GM19324 (cell line): ENCODE measurements around the gene ZNF814.
"Not testable (repeated sequence)": the region's sequence is repeated elsewhere in the genome, so short reads cannot be mapped to it uniquely, and the experiment has no call there.

Source experiments
- ATAC-seq: cut with Tn5 transposase; IDR thresholded peaks from one replicate; pipeline ENCODE4 v1.9.1; 2021; ENCODE audit warnings: mild to moderate bottlenecking, moderate library complexity; ENCODE audit not compliant: unreplicated experiment, low FRiP score

The ZNF814 gene

GRCh38 chr19:57819475-57820148 is 69.2 kb downstream of the ZNF814 start:
- ATAC-seq, result peak; percentile 89

- no peak for ATAC-seq
Measured at GRCh38 chr19:57818378-57818777, 70.5 kb downstream of the ZNF814 start.

- no peak for ATAC-seq
Measured at GRCh38 chr19:57817976-57818375, 70.9 kb downstream of the ZNF814 start.

GRCh38 chr19:57816652-57817051 is 72.2 kb downstream of the ZNF814 start:
- no peak for ATAC-seq

DNA sequence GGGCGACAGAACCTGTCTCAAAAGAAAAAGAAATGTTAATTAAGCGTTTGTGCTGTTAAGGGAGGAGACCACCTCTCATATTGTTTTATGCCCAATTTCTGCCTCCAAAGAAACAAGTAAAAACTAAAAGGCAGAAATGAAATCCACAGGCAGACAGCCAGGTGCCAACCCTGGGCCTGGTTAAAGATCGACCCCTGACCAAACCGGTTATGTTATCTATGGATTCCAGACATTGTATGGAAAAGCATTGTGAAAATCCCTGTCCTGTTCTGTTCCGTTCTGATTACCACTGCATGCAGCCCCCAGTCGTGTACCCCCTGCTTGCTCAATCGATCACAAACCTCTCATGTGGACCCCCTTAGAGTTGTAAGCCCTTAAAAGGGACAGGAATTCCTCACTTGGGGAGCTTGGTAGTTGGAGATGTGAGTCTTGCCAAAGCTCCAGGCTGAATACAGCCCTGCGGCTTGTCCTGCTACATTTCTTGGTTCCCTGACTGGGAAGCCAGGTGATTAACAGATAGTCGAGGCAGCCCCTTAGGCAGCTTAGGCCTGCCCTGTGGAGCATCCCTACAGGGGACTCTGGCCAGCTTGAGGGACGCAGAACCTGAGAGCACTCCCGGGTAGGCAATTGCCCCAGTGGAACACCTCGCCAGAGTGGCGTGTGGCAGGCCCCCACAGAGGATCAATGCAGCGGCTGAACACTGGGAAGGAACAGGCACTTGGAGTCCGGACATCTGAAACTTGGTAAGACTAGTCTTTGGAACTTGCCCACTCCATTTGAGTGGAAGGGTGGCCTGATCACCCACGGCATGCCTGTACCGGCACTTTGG is 73.4 kb downstream of the ZNF814 start:
- no peak for ATAC-seq

GRCh38 chr19:57814505-57815246 is 74.2 kb downstream of the ZNF814 start, which contains the start of gene ZNF552:
Gene ZNF552, minus strand, starts transcription at chr19:57814913. Its CDS starts 170 bp downstream, at chr19:57814743.
- peak; percentile 82 for ATAC-seq

GRCh38 chr19:57813919-57814504 is 74.8 kb downstream of the ZNF814 start:
- no peak for ATAC-seq

DNA sequence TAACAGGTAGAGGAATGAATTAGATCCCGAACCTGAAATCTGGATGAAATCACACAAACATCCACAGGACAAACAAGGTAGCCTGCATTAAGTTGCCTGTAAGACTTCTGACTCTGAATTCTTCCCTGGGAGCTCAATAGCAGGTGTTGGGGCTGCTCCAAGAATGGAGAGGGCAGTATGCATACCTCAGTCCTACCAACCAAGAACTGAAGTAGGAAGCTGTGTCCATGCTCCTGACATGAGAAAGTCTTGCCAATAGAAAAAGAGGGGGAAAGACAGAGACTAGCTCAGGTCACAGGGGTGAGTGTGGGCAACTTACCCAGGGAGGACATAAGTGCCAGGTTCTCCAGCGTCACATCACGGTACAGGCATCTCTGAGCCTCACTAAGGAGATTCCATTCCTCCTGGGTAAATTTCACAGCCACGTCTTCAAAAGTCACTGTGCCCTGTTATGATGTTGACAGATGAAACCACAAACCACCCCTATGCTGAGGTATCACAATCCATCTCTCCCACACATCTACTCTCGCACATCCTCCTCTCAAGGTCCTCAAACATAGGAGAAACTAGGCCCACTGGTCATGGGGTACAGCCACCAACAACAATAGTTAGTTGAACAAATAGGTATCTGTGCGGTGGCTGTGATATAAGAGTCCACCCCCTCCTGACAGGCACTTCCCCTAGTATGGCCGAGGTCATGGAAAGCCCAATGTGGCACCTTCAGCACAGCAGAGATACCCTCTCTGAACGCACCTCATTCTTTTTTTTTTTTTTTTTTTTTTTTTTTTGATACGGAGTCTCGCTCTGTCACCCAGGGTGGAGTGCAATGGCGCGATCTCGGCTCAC is 75.6 kb downstream of the ZNF814 start:
- not testable (repeated sequence) for ATAC-seq

GRCh38 chr19:57812226-57812625 is 76.6 kb downstream of the ZNF814 start:
- ATAC-seq, result no peak

DNA sequence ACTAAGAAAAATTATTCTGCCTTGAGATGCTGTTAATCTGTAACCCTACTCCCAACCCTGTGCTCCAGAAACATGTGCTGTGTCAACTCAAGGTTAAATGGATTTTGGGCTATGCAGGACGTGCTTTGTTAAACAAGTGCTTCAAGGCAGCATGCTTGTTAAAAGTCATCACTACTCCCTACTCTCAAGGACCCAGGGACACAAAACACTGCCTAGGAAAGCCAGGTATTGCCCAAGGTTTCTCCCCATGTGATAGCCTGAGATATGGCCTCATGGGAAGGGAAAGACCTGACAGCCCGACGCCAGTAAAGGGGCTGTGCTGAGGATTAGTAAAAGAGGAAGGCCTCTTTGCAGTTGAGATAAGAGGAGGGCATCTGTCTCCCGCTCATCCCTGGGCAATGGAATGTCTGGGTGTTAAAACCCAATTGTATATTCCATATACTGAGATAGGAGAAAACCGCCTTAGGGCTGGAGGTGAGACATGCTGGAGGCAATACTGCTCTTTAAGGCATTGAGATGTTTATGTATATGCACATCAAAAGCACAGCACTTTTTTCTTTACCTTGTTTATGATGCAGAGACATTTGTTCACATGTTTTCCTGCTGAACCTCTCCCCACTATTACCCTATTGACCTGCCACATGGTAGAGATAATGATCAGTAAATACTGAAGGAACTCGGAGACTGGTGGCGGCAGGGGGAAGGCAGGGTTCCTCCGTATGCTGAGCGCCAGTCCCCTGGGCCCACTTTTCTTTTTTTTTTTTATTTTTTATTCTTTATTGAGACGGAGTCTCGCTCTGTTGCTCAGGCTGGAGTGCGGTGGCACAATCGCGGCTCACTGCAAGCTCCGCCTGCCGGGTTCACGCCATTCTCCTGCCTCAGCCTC is 78.2 kb downstream of the ZNF814 start:
- not testable (repeated sequence) for ATAC-seq

- ATAC-seq, result no peak
Measured at GRCh38 chr19:57807541-57807940, 81.3 kb downstream of the ZNF814 start.

- ATAC-seq, result no peak
Measured at GRCh38 chr19:57803594-57804325, 85.1 kb downstream of the ZNF814 start.

GRCh38 chr19:57803265-57803593 is 85.6 kb downstream of the ZNF814 start:
- no peak for ATAC-seq

DNA sequence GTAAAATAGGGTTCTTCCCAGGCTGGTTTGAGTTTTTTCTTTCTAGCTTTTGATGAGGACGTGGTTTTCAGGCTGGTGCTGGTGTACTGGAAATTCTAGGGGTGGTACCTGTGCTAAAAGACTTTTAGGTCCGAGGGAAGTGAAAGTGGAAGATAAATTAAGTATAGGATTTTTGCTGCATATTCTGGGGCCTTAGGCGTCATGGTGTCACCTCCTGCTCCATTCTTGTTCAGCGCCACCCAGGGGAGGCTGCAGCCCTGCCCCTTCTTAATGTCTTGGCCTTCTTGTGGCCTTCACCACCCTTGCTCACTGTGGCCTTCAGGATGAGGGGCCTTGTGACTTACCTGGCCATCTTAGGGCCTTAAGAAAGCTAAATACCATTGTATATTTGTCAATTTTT is 86.6 kb downstream of the ZNF814 start:
- ATAC-seq, result no peak

DNA sequence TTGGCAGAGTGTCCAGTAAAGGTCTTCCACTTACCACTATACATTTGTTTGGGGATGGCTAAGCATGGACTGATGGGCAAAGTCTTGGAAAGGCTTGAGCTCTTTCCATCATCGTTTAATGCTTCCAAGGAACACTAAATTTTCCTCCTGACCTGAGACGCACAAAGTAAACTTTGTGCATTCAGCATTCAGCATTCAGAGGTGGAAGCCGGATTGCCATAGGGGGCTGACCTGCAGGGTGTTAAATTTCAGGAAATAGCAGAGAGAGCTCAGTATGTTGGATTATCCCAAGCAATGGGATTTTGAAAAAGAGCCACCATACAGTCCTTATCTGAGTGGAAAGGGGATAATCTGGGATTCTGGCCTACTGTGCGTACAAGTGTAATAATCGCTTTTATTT is 88.1 kb downstream of the ZNF814 start:
- ATAC-seq, result no peak
